GM12873 (cell line): Measurements from ENCODE around the gene DLG2.

Source experiments
- TF ChIP-seq, protein P1 (sequence below): IDR thresholded peaks from 2 replicates; pipeline ENCODE4 v1.5.1; 2012; ENCODE audit warnings: low read depth, mild to moderate bottlenecking, moderate library complexity, low read length, control low read depth; ENCODE audit not compliant: insufficient read depth; ENCODE audit errors: missing control alignments

The DLG2 gene

DNA sequence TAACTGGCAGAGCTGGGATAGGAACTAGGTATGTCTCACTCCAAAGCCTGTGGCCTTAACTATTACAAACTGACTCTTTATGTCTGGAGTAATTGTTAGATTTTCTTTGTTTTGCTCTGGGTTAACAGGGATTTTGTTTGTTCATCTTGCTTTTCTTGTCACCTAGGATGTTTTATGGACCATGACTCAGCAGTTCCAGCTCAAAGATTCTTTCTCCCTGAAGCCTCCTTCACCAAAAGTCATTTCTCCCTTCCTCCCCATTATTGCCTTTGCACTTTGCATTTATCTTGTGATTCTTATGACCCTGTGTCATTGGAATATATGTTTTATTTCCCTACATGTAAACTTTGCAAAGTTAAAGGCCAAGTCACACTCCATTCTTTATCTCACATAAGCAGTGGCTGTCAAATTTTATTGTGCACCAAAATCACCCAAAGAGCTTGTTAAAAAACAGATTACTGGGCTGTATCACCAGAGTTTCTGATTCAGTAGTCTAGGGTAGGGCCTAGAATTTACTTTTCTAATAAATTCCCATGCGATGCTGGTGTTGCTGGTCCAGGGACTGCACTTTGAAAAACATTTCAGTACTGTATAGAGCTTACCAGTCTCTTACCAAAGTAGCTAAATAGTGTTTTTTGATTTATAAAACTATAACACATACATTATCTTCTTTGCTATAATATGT, 327.7 kb downstream of the DLG2 start:
- TF ChIP-seq, protein P1, sequence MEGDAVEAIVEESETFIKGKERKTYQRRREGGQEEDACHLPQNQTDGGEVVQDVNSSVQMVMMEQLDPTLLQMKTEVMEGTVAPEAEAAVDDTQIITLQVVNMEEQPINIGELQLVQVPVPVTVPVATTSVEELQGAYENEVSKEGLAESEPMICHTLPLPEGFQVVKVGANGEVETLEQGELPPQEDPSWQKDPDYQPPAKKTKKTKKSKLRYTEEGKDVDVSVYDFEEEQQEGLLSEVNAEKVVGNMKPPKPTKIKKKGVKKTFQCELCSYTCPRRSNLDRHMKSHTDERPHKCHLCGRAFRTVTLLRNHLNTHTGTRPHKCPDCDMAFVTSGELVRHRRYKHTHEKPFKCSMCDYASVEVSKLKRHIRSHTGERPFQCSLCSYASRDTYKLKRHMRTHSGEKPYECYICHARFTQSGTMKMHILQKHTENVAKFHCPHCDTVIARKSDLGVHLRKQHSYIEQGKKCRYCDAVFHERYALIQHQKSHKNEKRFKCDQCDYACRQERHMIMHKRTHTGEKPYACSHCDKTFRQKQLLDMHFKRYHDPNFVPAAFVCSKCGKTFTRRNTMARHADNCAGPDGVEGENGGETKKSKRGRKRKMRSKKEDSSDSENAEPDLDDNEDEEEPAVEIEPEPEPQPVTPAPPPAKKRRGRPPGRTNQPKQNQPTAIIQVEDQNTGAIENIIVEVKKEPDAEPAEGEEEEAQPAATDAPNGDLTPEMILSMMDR, result no peak

DNA sequence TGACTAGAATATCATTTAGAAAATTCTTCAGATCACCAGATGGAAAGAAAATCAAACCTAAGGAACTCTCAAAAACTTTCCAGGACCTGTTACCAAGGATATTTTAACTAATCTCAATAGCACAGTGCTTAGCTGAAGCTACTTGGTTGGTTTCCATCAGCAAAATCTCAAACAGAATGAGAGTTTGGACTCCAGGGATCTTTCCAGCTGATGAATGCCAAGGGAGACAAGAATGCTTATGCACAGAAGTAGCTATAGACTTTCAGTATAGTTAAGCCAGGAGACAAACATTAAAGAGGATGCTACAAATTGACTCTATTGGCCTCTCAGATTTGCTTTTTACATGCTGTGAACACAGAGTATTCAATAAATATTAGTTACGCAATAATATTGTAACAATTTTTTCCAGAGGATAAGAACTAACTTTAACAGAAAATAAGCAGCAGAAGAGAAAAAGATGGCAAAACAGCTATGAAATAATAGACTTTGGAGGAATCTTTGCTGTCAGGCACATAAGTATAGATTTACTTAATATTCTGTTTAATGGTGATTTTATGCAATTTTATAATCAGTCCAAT, 331.4 kb downstream of the DLG2 start:
- TF ChIP-seq, protein P1, result no peak

DNA sequence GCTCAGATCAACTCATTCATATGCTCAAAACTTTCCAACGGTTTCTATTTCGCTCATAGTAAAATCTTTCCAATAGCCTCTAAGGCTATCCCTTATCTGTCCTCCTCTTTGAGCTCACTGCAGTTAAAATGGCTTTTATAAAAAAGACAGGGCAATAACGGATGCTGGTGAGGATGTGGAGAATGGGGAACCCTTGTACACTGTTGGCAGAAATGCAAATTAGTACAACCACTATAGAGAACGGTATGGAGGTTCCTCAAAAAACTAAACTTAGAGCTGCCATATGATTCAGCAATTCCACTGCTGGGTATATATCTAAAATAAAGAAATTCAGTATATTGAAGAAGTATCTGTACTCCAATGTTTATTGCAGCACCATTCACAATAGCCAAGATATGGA, 345.6 kb downstream of the DLG2 start:
- TF ChIP-seq, protein P1, result no peak

DNA sequence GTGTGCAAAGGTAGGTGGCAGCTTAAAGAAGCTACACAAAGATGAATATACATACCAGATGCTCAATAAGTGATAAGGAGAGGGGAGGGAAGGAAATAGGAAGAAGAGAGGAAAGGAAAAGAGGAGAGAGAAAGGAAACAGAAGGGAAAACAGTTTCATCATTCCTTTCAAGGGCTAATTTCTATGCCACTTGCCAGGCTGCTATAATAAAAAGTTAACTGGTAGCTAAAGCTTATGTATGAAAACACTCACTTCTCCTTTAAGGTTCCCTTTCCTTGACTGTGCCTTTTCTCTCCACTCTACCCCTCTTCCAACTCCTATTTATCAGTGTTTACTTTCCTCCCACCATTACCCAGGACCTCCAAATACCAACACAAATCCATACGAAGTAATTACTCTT, 347.9 kb downstream of the DLG2 start:
- TF ChIP-seq, protein P1, result no peak

DNA sequence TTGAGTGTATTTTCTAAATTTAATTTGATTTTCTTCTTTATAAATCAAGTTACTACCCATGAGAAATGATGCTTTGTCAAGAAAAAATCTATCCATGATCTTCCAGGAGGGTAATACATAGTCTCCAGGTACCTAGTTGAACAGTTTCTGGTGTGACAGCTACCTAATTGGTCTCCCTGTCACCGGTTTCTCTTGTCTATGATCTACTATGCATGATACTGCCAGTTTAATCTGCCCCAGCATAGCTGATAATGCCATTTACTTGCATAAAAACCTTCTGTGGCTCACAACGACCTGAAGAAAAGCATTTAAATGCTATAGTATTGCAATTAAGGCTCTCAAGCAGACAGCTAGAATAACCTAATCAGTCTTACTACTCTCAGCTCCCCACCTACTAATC, 349.5 kb downstream of the DLG2 start:
- TF ChIP-seq, protein P1, result no peak

DNA sequence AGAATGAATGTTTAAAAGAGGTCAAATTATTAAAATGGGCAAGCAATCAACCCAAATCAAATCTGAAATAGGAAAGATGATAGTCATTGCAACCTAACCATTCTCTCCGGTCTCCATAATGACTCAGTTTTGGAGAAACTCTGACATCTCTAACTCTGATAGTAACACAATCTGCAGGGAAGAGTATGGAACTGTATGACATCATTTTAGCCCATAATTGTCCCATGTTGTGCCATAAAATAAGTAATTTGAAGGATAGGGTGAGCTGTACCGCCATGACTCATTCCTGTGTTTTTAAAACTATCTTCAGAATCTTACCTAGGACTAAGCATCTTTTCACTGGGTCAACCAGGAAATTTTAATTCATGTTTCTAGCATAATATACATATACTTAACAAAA, 350.8 kb downstream of the DLG2 start:
- TF ChIP-seq, protein P1, result no peak

DNA sequence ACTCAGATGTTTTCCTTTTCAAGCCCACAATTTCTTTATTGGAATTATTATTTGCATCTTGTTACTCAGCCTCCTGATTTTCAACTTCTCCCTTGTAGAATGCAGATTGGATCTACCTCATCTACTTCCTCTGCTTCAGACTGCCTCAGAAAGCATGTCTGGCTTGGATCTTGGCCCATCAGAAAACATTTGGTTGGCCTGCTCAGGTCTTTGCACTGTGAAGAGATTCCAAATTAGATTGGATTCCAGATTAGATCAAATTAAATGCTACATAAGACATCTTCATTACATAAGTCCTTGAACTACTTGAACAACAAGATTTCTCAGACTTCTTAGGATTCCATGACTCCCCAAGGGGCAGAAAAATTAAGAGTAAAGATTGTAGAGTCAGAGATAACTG, 358.0 kb downstream of the DLG2 start:
- TF ChIP-seq, protein P1, result no peak
